COLO829 (cell line): ENCODE data around the gene NHLH1.

Source experiments
- DNase-seq: peaks from one replicate; pipeline ENCODE4 v3.0.0; 2012; ENCODE audit warnings: low spot score

Gene NHLH1

GRCh38 chr1:160366731-160367515 is at the start of gene NHLH1:
TSS of gene NHLH1 (plus strand) at chr1:160367071. CDS start at chr1:160370732, 3,661 bp downstream.
- no peak for DNase-seq

- no peak for DNase-seq
These were observed 44.0 kb upstream of the NHLH1 start for GRCh38 chr1:160322831-160323230.

GRCh38 chr1:160325252-160325651 is 41.6 kb upstream of the NHLH1 start:
- DNase-seq: no peak

GRCh38 chr1:160326418-160326817 is 40.5 kb upstream of the NHLH1 start:
- DNase-seq: no peak

GRCh38 chr1:160328184-160328583 is 38.7 kb upstream of the NHLH1 start:
- no peak for DNase-seq

- DNase-seq: no peak
These were observed 36.8 kb upstream of the NHLH1 start for GRCh38 chr1:160330119-160330518.

GRCh38 chr1:160332516-160332915 is 34.4 kb upstream of the NHLH1 start:
- DNase-seq: no peak

GRCh38 chr1:160338580-160338979 is 28.3 kb upstream of the NHLH1 start:
- DNase-seq: no peak

GRCh38 chr1:160340146-160340545 is 26.7 kb upstream of the NHLH1 start:
- DNase-seq: no peak

GRCh38 chr1:160340866-160341265 is 26.0 kb upstream of the NHLH1 start:
- DNase-seq: no peak

GRCh38 chr1:160342526-160342925 is 24.3 kb upstream of the NHLH1 start:
- DNase-seq: no peak

GRCh38 chr1:160342953-160343869 is 23.7 kb upstream of the NHLH1 start, which contains the start of the genes COPA and NCSTN:
TSS of gene COPA (minus strand) at chr1:160343250. CDS start at chr1:160343170, 80 bp downstream.
TSS of gene NCSTN (plus strand) at chr1:160343383. CDS start at chr1:160343397, 14 bp downstream.
- DNase-seq: peak; percentile 93

GRCh38 chr1:160344241-160344640 is 22.6 kb upstream of the NHLH1 start:
- DNase-seq: no peak

- DNase-seq: no peak
These were observed 21.9 kb upstream of the NHLH1 start for GRCh38 chr1:160344936-160345335.

GRCh38 chr1:160346463-160346862 is 20.4 kb upstream of the NHLH1 start:
- no peak for DNase-seq

GRCh38 chr1:160346958-160347357 is 19.9 kb upstream of the NHLH1 start:
- no peak for DNase-seq

GRCh38 chr1:160351629-160352028 is 15.2 kb upstream of the NHLH1 start:
- DNase-seq: no peak

- DNase-seq: no peak
These were observed 14.3 kb upstream of the NHLH1 start for GRCh38 chr1:160352555-160352954.

GRCh38 chr1:160353223-160353622 is 13.6 kb upstream of the NHLH1 start:
- DNase-seq: no peak

- DNase-seq: peak; percentile 44
These were observed 12.4 kb upstream of the NHLH1 start for GRCh38 chr1:160354388-160354985.

- no peak for DNase-seq
These were observed 9.4 kb upstream of the NHLH1 start for GRCh38 chr1:160357286-160358002.

- no peak for DNase-seq
These were observed 8.8 kb upstream of the NHLH1 start for GRCh38 chr1:160358073-160358472.
